ENCODE measurements around the gene FAM3B.

Gene FAM3B

GRCh38 chr21:41369105-41369919 is 52.7 kb downstream of the FAM3B start:
- H3K4me3 ChIP-seq (ENCODE audit: low read length), result peak overlapping the region; percentile 27
- peak; percentile 17 for DNase-seq (ENCODE audit: low read depth)
- TF ChIP-seq CTCF (conservative IDR thresholded peaks at IDR 0.05; ENCODE audit: low read length), result peak; percentile 21; the same call in 1 of the 2 replicates

DNA sequence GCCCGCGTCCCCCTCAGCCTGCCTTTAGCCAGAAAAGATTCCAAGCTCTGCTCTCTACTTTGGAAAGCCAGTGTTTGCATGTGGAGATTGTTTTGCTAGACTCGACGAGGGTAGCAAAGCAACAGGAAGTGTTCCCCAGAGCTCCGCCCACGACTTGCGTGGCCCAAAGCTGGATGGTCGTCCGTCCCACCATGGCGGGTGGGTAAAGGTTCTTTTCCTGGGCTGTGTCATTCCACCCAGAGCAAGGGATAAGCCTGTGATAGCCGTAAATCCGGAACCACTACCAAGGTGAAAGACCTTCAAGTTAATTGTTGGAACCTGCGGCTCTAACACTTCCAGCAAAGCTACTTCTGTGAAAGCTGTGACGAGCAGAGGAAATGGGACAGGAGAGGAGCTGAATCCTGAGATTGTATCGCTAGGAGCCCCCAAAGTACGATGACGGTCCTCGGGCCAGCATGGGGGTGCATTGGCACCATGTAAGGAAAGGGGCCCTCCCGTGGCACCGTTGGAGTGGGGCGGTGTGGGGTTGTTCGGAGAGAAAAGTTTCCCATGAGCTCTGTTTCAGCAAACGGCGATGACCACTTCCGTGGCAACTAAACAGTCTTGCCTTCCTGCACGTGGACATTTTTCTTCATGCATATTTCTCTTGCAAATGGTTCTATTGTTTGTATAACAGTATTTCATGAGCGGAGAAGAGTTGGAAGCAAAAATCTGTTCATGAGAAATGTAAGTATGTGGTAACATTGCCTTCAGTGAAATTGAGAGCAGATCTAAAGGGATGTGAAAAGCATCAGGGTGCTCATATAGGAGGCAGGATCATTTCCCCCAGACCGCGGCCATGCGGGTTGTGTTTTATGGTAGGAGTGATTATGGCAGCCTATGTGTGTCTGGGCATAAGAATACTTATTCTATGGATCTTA is 53.6 kb downstream of the FAM3B start:
- H3K4me3 ChIP-seq (ENCODE audit: low read length), result no peak overlapping the region
- TF ChIP-seq CTCF (conservative IDR thresholded peaks at IDR 0.05; ENCODE audit: low read length), result no peak
- DNase-seq (ENCODE audit: low read depth), result no peak

- no peak overlapping the region for H3K4me3 ChIP-seq (ENCODE audit: low read length)
- peak; percentile 61 for DNase-seq (ENCODE audit: low read depth)
- TF ChIP-seq CTCF (conservative IDR thresholded peaks at IDR 0.05; ENCODE audit: low read length), result no peak
Measured at GRCh38 chr21:41370840-41371684, 54.5 kb downstream of the FAM3B start.

DNA sequence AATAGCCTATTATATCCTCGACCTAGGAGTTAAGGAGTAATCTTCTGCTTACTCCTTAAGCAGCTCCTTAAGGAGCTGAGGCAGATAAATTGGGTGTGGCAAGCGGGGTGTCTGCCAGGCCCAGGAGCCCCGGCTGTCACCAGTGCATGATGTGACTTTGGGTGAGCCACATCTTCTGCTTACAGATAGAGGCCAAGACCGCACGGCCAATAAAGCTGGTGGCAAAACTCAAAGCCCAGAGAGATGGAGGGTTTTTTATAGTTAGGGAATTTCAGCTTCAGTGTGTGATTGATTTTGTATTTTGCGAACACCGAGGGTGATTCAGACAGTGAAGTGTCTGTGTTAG is 55.1 kb downstream of the FAM3B start:
- no peak for TF ChIP-seq CTCF (conservative IDR thresholded peaks at IDR 0.05; ENCODE audit: low read length)
- DNase-seq (ENCODE audit: low read depth), result no peak
- H3K4me3 ChIP-seq (ENCODE audit: low read length), result no peak overlapping the region

DNA sequence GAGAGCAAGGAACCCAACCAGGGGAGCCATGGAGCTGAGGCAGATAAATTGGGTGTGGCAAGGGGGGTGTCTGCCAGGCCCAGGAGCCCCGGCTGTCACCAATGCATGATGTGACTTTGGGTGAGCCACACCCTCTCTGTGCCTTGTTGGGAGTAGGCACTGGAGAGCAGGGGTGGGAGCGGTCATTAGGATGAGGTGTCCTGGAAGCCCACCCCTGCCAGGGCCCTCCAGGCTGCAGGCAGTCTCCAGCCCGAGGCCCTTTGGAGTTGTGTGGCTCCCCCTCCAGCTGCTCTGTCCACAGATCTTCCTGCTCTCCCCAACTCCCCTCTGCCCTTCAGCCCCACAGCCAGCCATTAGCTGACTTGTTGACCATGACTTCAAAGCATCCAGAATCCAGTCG is 56.7 kb downstream of the FAM3B start:
- TF ChIP-seq CTCF (conservative IDR thresholded peaks at IDR 0.05; ENCODE audit: low read length), result no peak
- no peak for DNase-seq (ENCODE audit: low read depth)
- H3K4me3 ChIP-seq (ENCODE audit: low read length), result no peak overlapping the region

- TF ChIP-seq CTCF (conservative IDR thresholded peaks at IDR 0.05; ENCODE audit: low read length), result no peak
- no peak overlapping the region for H3K4me3 ChIP-seq (ENCODE audit: low read length)
- no peak for DNase-seq (ENCODE audit: low read depth)
Measured at GRCh38 chr21:41373763-41374162, 57.2 kb downstream of the FAM3B start.
